ENCODE results near the gene RPL7A.

DNA sequence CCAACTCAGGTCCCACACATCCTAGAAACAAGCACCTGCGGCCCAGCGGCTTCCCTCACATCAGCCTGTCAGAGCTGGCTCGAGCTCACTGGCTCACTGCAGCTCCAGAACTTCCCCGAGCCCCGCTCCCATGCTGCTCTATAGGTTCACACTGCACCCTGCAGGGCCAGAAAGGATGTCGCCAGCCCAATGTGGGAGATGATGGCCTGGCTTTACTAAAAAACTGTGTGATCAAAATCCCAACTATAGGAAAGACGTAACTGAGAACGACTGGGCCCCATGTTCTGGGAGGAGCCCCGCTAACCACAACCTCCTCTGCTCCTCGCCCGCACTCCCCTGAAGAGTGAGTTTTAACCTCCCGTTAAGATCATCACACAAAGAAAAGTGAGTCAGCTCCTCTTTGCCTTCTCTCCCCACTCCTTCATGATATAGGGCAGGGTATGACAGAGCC lies 23.3 kb downstream of the RPL7A start:
- TF ChIP-seq, protein P1, sequence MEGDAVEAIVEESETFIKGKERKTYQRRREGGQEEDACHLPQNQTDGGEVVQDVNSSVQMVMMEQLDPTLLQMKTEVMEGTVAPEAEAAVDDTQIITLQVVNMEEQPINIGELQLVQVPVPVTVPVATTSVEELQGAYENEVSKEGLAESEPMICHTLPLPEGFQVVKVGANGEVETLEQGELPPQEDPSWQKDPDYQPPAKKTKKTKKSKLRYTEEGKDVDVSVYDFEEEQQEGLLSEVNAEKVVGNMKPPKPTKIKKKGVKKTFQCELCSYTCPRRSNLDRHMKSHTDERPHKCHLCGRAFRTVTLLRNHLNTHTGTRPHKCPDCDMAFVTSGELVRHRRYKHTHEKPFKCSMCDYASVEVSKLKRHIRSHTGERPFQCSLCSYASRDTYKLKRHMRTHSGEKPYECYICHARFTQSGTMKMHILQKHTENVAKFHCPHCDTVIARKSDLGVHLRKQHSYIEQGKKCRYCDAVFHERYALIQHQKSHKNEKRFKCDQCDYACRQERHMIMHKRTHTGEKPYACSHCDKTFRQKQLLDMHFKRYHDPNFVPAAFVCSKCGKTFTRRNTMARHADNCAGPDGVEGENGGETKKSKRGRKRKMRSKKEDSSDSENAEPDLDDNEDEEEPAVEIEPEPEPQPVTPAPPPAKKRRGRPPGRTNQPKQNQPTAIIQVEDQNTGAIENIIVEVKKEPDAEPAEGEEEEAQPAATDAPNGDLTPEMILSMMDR (conservative IDR thresholded peaks at IDR 0.05), result no peak
- no peak for TF ChIP-seq ZFX (IDR thresholded peaks at IDR 0.05)

Measured in C4-2B (cell line).